MM.1S (cell line): ENCODE measurements around the gene SRGAP2.
"Not testable (repeated sequence)": the region's sequence is repeated elsewhere in the genome, so short reads cannot be mapped to it uniquely, and the experiment has no call there.

ENCODE experiments used
- CTCF ChIP-seq: fragments of 300-600 bp; sonication (generic); IDR thresholded peaks from 2 replicates; pipeline ENCODE4 v1.5.1; 2016; ENCODE audit warnings: antibody characterized with exemption, low read length, mixed read lengths
- EZH2 ChIP-seq: fragments of 300-600 bp; sonication (generic); optimal IDR thresholded peaks from 2 replicates; pipeline ENCODE3; 2017; ENCODE audit warnings: low read depth, mild to moderate bottlenecking, antibody characterized with exemption, low read length, mixed read lengths

DNA sequence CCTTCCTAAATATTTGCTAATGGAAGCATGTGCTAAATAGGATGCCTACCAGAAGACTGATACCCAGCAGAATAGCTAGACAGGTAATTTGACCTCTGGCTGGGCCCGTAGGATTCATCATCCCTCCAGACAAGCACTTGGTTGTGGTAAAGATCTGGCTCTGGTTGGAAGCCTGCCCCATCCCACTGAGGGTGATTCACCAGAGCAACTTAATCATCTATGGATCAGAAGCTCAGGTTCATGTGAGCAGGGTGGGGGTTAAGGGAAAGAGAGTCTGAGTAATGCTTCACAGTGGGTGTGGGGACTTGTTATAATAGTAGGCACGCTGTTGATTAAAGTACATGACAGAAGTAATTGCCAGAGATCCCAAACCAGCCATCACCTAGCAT is 27.2 kb upstream of the SRGAP2 start:
- TF ChIP-seq CTCF, EZH2: not testable (repeated sequence)
